ENCODE measurements around the gene GPC5.

GPC5 gene

GRCh38 chr13:91652404-91653301 is 254.2 kb downstream of the GPC5 start:
- no peak overlapping the region for H4K91ac ChIP-seq (ENCODE audit: low read depth, low read length)
- H3K36me3 ChIP-seq (ENCODE audit: control insufficient read depth in 1 of 2, insufficient read depth in 2 of 2, low read length in 2 of 2) = no peaks in the 10 kb centered on the region
- H3K14ac ChIP-seq (ENCODE audit: low read length) = no peak overlapping the region
- H3K9ac ChIP-seq (ENCODE audit: low read length) = no peak overlapping the region
- H3K79me1 ChIP-seq (ENCODE audit: low read length) = no peaks in the 10 kb centered on the region
- H3K18ac ChIP-seq (ENCODE audit: low read length) = no peak overlapping the region
- no peaks in the 10 kb centered on the region for H3K27me3 ChIP-seq (ENCODE audit: insufficient read depth, low read length)
- no peak overlapping the region for H4K12ac ChIP-seq (ENCODE audit: low read depth, low read length)
- H3K79me2 ChIP-seq (ENCODE audit: control insufficient read depth, insufficient read depth, low read length, poor library complexity) = no peaks in the 10 kb centered on the region
- no peak overlapping the region for H2BK5ac ChIP-seq (ENCODE audit: low read depth, low read length, poor library complexity)
- no peaks in the 10 kb centered on the region for H3K9me3 ChIP-seq (ENCODE audit: insufficient read depth, low read depth, low read length)
- H3K4ac ChIP-seq (ENCODE audit: low read depth, low read length) = no peak overlapping the region
- no peak overlapping the region for H2AK5ac ChIP-seq (ENCODE audit: low read length)
- no peak overlapping the region for H3K27ac ChIP-seq (ENCODE audit: low read depth, low read length)
- DNase-seq = no peak
- no peak overlapping the region for H3K23ac ChIP-seq (ENCODE audit: low read length)
- H2AFZ ChIP-seq (ENCODE audit: insufficient read depth, low read length, poor library complexity) = no peak overlapping the region
- no peak overlapping the region for H4K8ac ChIP-seq (ENCODE audit: low read depth, low read length)
- H3K4me1 ChIP-seq (ENCODE audit: control insufficient read depth in 1 of 2, insufficient read depth in 2 of 2, low read length in 2 of 2) = no peaks in the 10 kb centered on the region
- H2BK12ac ChIP-seq (ENCODE audit: low read length) = no peak overlapping the region
- no peak overlapping the region for H2BK120ac ChIP-seq (ENCODE audit: insufficient read depth, low read length, poor library complexity)
- no peak overlapping the region for H3K4me3 ChIP-seq (ENCODE audit: low read depth, low read length)
- H3K4me2 ChIP-seq (ENCODE audit: low read length) = no peak overlapping the region
- no CpG with 5 or more reads among the region's 10 CpGs for WGBS (ENCODE audit: extremely low coverage, insufficient coverage, insufficient read length)

GRCh38 chr13:91655731-91656130 is 257.3 kb downstream of the GPC5 start:
- no peak overlapping the region for H3K4me3 ChIP-seq (ENCODE audit: low read depth, low read length)
- no peaks in the 10 kb centered on the region for H3K4me1 ChIP-seq (ENCODE audit: control insufficient read depth in 1 of 2, insufficient read depth in 2 of 2, low read length in 2 of 2)
- no peak overlapping the region for H4K91ac ChIP-seq (ENCODE audit: low read depth, low read length)
- no CpG with 5 or more reads among the region's 4 CpGs for WGBS (ENCODE audit: extremely low coverage, insufficient coverage, insufficient read length)
- H3K14ac ChIP-seq (ENCODE audit: low read length) = no peak overlapping the region
- H2AK5ac ChIP-seq (ENCODE audit: low read length) = no peak overlapping the region
- no peak overlapping the region for H3K23ac ChIP-seq (ENCODE audit: low read length)
- H2AFZ ChIP-seq (ENCODE audit: insufficient read depth, low read length, poor library complexity) = no peak overlapping the region
- no peaks in the 10 kb centered on the region for H3K36me3 ChIP-seq (ENCODE audit: control insufficient read depth in 1 of 2, insufficient read depth in 2 of 2, low read length in 2 of 2)
- no peak overlapping the region for H2BK120ac ChIP-seq (ENCODE audit: insufficient read depth, low read length, poor library complexity)
- H2BK12ac ChIP-seq (ENCODE audit: low read length) = no peak overlapping the region
- H3K9me3 ChIP-seq (ENCODE audit: insufficient read depth, low read depth, low read length) = no peaks in the 10 kb centered on the region
- no peaks in the 10 kb centered on the region for H3K27me3 ChIP-seq (ENCODE audit: insufficient read depth, low read length)
- no peak overlapping the region for H4K8ac ChIP-seq (ENCODE audit: low read depth, low read length)
- H3K27ac ChIP-seq (ENCODE audit: low read depth, low read length) = no peak overlapping the region
- H3K79me1 ChIP-seq (ENCODE audit: low read length) = no peaks in the 10 kb centered on the region
- H3K4ac ChIP-seq (ENCODE audit: low read depth, low read length) = no peak overlapping the region
- no peak overlapping the region for H3K18ac ChIP-seq (ENCODE audit: low read length)
- no peak overlapping the region for H4K12ac ChIP-seq (ENCODE audit: low read depth, low read length)
- no peak overlapping the region for H3K4me2 ChIP-seq (ENCODE audit: low read length)
- no peak for DNase-seq
- no peak overlapping the region for H2BK5ac ChIP-seq (ENCODE audit: low read depth, low read length, poor library complexity)
- no peak overlapping the region for H3K9ac ChIP-seq (ENCODE audit: low read length)
- H3K79me2 ChIP-seq (ENCODE audit: control insufficient read depth, insufficient read depth, low read length, poor library complexity) = no peaks in the 10 kb centered on the region

GRCh38 chr13:91657283-91657682 is 258.9 kb downstream of the GPC5 start:
- Histone ChIP-seq H3K79me1 (ENCODE audit: low read length) (no peaks in the 10 kb centered on the region), H4K8ac (ENCODE audit: low read depth, low read length) (no peak overlapping the region), H4K91ac (ENCODE audit: low read depth, low read length) (no peak overlapping the region), H2BK12ac (ENCODE audit: low read length) (no peak overlapping the region), H3K79me2 (ENCODE audit: control insufficient read depth, insufficient read depth, low read length, poor library complexity) (no peaks in the 10 kb centered on the region), H2BK5ac (ENCODE audit: low read depth, low read length, poor library complexity) (no peak overlapping the region), H3K23ac (ENCODE audit: low read length) (no peak overlapping the region), H2AK5ac (ENCODE audit: low read length) (no peak overlapping the region), H3K36me3 (ENCODE audit: control insufficient read depth in 1 of 2, insufficient read depth in 2 of 2, low read length in 2 of 2) (no peaks in the 10 kb centered on the region), H3K4me3 (ENCODE audit: low read depth, low read length) (no peak overlapping the region), H3K27me3 (ENCODE audit: insufficient read depth, low read length) (no peaks in the 10 kb centered on the region), H3K14ac (ENCODE audit: low read length) (no peak overlapping the region), H3K18ac (ENCODE audit: low read length) (no peak overlapping the region), H3K4me1 (ENCODE audit: control insufficient read depth in 1 of 2, insufficient read depth in 2 of 2, low read length in 2 of 2) (no peaks in the 10 kb centered on the region), H3K4ac (ENCODE audit: low read depth, low read length) (no peak overlapping the region), H2BK120ac (ENCODE audit: insufficient read depth, low read length, poor library complexity) (no peak overlapping the region), H3K9me3 (ENCODE audit: insufficient read depth, low read depth, low read length) (no peaks in the 10 kb centered on the region), H3K4me2 (ENCODE audit: low read length) (no peak overlapping the region), H4K12ac (ENCODE audit: low read depth, low read length) (no peak overlapping the region), H3K9ac (ENCODE audit: low read length) (no peak overlapping the region), H2AFZ (ENCODE audit: insufficient read depth, low read length, poor library complexity) (no peak overlapping the region), H3K27ac (ENCODE audit: low read depth, low read length) (no peak overlapping the region)
- no CpG with 5 or more reads among the region's 2 CpGs for WGBS (ENCODE audit: extremely low coverage, insufficient coverage, insufficient read length)
- no peak for DNase-seq

- Histone ChIP-seq H3K27ac (ENCODE audit: low read depth, low read length) (no peak overlapping the region), H2BK5ac (ENCODE audit: low read depth, low read length, poor library complexity) (no peak overlapping the region), H4K91ac (ENCODE audit: low read depth, low read length) (no peak overlapping the region), H4K12ac (ENCODE audit: low read depth, low read length) (no peak overlapping the region), H3K79me1 (ENCODE audit: low read length) (no peaks in the 10 kb centered on the region), H3K9ac (ENCODE audit: low read length) (no peak overlapping the region), H3K79me2 (ENCODE audit: control insufficient read depth, insufficient read depth, low read length, poor library complexity) (no peaks in the 10 kb centered on the region), H3K14ac (ENCODE audit: low read length) (no peak overlapping the region), H3K36me3 (ENCODE audit: control insufficient read depth in 1 of 2, insufficient read depth in 2 of 2, low read length in 2 of 2) (no peaks in the 10 kb centered on the region), H2BK120ac (ENCODE audit: insufficient read depth, low read length, poor library complexity) (no peak overlapping the region), H3K9me3 (ENCODE audit: insufficient read depth, low read depth, low read length) (no peaks in the 10 kb centered on the region), H3K4me1 (ENCODE audit: control insufficient read depth in 1 of 2, insufficient read depth in 2 of 2, low read length in 2 of 2) (peaks cover 0 to 1% of the 10 kb centered on the region in 2 experiments), H3K4me2 (ENCODE audit: low read length) (no peak overlapping the region), H3K18ac (ENCODE audit: low read length) (no peak overlapping the region), H3K23ac (ENCODE audit: low read length) (no peak overlapping the region), H3K4me3 (ENCODE audit: low read depth, low read length) (no peak overlapping the region), H2AFZ (ENCODE audit: insufficient read depth, low read length, poor library complexity) (no peak overlapping the region), H4K8ac (ENCODE audit: low read depth, low read length) (no peak overlapping the region), H2AK5ac (ENCODE audit: low read length) (no peak overlapping the region), H3K27me3 (ENCODE audit: insufficient read depth, low read length) (no peaks in the 10 kb centered on the region), H3K4ac (ENCODE audit: low read depth, low read length) (no peak overlapping the region), H2BK12ac (ENCODE audit: low read length) (no peak overlapping the region)
- no peak for DNase-seq
- no CpG with 5 or more reads among the region's 4 CpGs for WGBS (ENCODE audit: extremely low coverage, insufficient coverage, insufficient read length)
Measured at GRCh38 chr13:91659256-91660075, 261.0 kb downstream of the GPC5 start.
